K562 (cell line): ENCODE results near the gene TMEM87A. TPM values are rescaled to one million over a fixed set of nuclear protein-coding genes. Genes with fewer than 3 reads are reported as not detected.
A peak's percentile ranks its signal among the peaks of the same experiment; 100 is the strongest.

ENCODE experiments used
- BRF2 ChIP-seq: IDR thresholded peaks from 3 replicates; pipeline ENCODE4 v1.6.1; 2011; ENCODE audit warnings: borderline replicate concordance, mild to moderate bottlenecking; ENCODE audit not compliant: insufficient read length, insufficient read depth
- CBX3 ChIP-seq, 2 experiments: IDR thresholded peaks; 1 replicate in 1 of 2; 2 replicates in 1 of 2; pipeline ENCODE4 v1.6.1; 2012; ENCODE audit warnings: inconsistent platforms in 2 of 2, low read length in 2 of 2, borderline replicate concordance in 1 of 2, control low read depth in 1 of 2
- EHMT2 ChIP-seq: fragments of 450-650 bp; IDR thresholded peaks from 2 replicates; pipeline ENCODE4 v1.6.1; 2018; ENCODE audit warnings: antibody characterized with exemption
- ELK1 ChIP-seq: sonication (generic); formaldehyde crosslinking; IDR thresholded peaks from 2 replicates; pipeline ENCODE4 v1.8.1; 2022; ENCODE audit warnings: missing genetic modification reagents
- ETV6 ChIP-seq, 3 experiments: fragments of 150-350 bp in 1 of 3; sonication (generic) in 1 of 3; formaldehyde crosslinking in 1 of 3; IDR thresholded peaks; 2 replicates each; pipeline versions ENCODE4 v1.6.1 to v1.8.0; 2014 to 2022; ENCODE audit warnings: borderline replicate concordance in 2 of 3, low read depth in 2 of 3, antibody characterized with exemption in 1 of 3, low read length in 1 of 3, mild to moderate bottlenecking in 1 of 3, missing genetic modification reagents in 1 of 3
- GABPB1 ChIP-seq: sonication (generic); formaldehyde crosslinking; IDR thresholded peaks from 2 replicates; pipeline ENCODE4 v1.8.0; 2022; ENCODE audit warnings: mild to moderate bottlenecking, missing genetic modification reagents
- HDAC2 ChIP-seq: fragments of 450-650 bp; IDR thresholded peaks from 2 replicates; pipeline ENCODE4 v1.6.1; 2016; ENCODE audit warnings: mild to moderate bottlenecking
- KLF6 ChIP-seq: fragments of 250-450 bp; sonication (Bioruptor Pico); IDR thresholded peaks from 2 replicates; pipeline ENCODE4 v1.4.0; 2020; ENCODE audit warnings: mild to moderate bottlenecking, moderate library complexity, borderline replicate concordance
- NCOR1 ChIP-seq: fragments of 450-650 bp; IDR thresholded peaks from 2 replicates; pipeline ENCODE4 v1.6.1; 2016; ENCODE audit warnings: mild to moderate bottlenecking, moderate library complexity
- NR1H2 ChIP-seq: sonication (generic); formaldehyde crosslinking; IDR thresholded peaks from 2 replicates; pipeline ENCODE4 v1.4.0; 2020; ENCODE audit warnings: mild to moderate bottlenecking, missing genetic modification reagents
- PHB2 ChIP-seq: fragments of 450-650 bp; IDR thresholded peaks from 2 replicates; pipeline ENCODE4 v1.6.1; 2017; ENCODE audit warnings: low read depth
- PML ChIP-seq: IDR thresholded peaks from 2 replicates; pipeline ENCODE4 v1.6.1; 2012; ENCODE audit warnings: low read length, inconsistent platforms
- POLR2AphosphoS5 ChIP-seq: IDR thresholded peaks from 2 replicates; pipeline ENCODE4 v1.6.1; 2011; ENCODE audit warnings: mild to moderate bottlenecking, low read depth, low read length, moderate library complexity; ENCODE audit not compliant: control insufficient read depth, insufficient read depth
- RBM22 ChIP-seq: fragments of 200-400 bp; formaldehyde crosslinking; IDR thresholded peaks from 2 replicates; pipeline ENCODE4 v1.6.1; 2018; ENCODE audit warnings: low read length, low read depth; ENCODE audit not compliant: poor library complexity, severe bottlenecking
- SAFB2 ChIP-seq: fragments of 200-400 bp; formaldehyde crosslinking; IDR thresholded peaks from 2 replicates; pipeline ENCODE4 v1.6.1; 2018; ENCODE audit warnings: borderline replicate concordance, low read length, low read depth, moderate library complexity; ENCODE audit not compliant: severe bottlenecking
- SNAPC5 ChIP-seq: fragments of 250-450 bp; sonication (Bioruptor Pico); IDR thresholded peaks from 2 replicates; pipeline ENCODE4 v1.8.0; 2021; ENCODE audit warnings: moderate library complexity, mild to moderate bottlenecking, inconsistent platforms
- TCF7 ChIP-seq: sonication (generic); IDR thresholded peaks from 2 replicates; pipeline ENCODE4 v1.6.1; 2016; ENCODE audit warnings: antibody characterized with exemption, borderline replicate concordance
- TFAM ChIP-seq: fragments of 250-450 bp; sonication (Bioruptor Pico); conservative IDR thresholded peaks from 2 replicates; pipeline ENCODE4 v1.5.0; 2021; ENCODE audit warnings: mild to moderate bottlenecking, moderate library complexity
- TRIM24 ChIP-seq, 2 experiments: fragments of 450-650 bp; IDR thresholded peaks; 2 replicates each; pipeline ENCODE4 v1.6.1; 2016
- TRIM25 ChIP-seq: fragments of 450-650 bp; IDR thresholded peaks from 2 replicates; pipeline ENCODE4 v1.7.0; 2016; ENCODE audit warnings: borderline replicate concordance
- ZNF143 ChIP-seq: sonication (generic); formaldehyde crosslinking; IDR thresholded peaks from 2 replicates; pipeline ENCODE4 v1.9.0; 2022; ENCODE audit warnings: mild to moderate bottlenecking, missing genetic modification reagents
- ZNF184 ChIP-seq: sonication (generic); formaldehyde crosslinking; IDR thresholded peaks from 2 replicates; pipeline ENCODE4 v1.5.0; 2020; ENCODE audit warnings: missing genetic modification reagents
- ZNF316 ChIP-seq: fragments of 450-650 bp; IDR thresholded peaks from 2 replicates; pipeline ENCODE4 v1.6.1; 2016
- ZNF707 ChIP-seq: fragments of 250-450 bp; sonication (Bioruptor Pico); conservative IDR thresholded peaks from 2 replicates; pipeline ENCODE4 v1.8.0; 2022; ENCODE audit warnings: inconsistent platforms, mild to moderate bottlenecking, moderate library complexity
- ZNF778 ChIP-seq: fragments of 450-650 bp; formaldehyde crosslinking; IDR thresholded peaks from 2 replicates; pipeline ENCODE4 v1.4.0; 2020; ENCODE audit warnings: mild to moderate bottlenecking, moderate library complexity
- polyA plus RNA-seq, 8 experiments: library from polyadenylated mRNA; depleted of rRNA in 4 of 8; stranded (reverse) in 5 of 8; unstranded in 3 of 8; fragments of >200 nt; fragmentation: Nextera tagmentation in 2 of 8; fragmentation: Illumina TruSeq in 1 of 8; extraction: Ambion mirVana in 2 of 8; extraction: Trizol in 1 of 8; gene quantifications; 2 replicates each; pipeline versions ENCODE4 v1.2.1 to v1.2.3, GENCODE V29; 2011 to 2014; ENCODE audit warnings: inconsistent platforms in 1 of 8, missing spikeins in 1 of 8
- total RNA-seq, 7 experiments: library from RNA; depleted of rRNA in 6 of 7; stranded (reverse); fragments of >200 nt in 6 of 7; fragmentation: Illumina TruSeq in 2 of 7; extraction: Trizol in 2 of 7; gene quantifications; 2 replicates each; pipeline versions ENCODE4 v1.2.1 to v1.2.3, GENCODE V29; 2011 to 2021; ENCODE audit warnings: low replicate concordance in 1 of 7

Gene TMEM87A
- total and polyA plus RNA-seq, 9 of the 15 experiments (the other 6 are each of a cell fraction or from before 2014, with no cell fraction given), result 16.6 to 43.3 (median 29.6) TPM

DNA sequence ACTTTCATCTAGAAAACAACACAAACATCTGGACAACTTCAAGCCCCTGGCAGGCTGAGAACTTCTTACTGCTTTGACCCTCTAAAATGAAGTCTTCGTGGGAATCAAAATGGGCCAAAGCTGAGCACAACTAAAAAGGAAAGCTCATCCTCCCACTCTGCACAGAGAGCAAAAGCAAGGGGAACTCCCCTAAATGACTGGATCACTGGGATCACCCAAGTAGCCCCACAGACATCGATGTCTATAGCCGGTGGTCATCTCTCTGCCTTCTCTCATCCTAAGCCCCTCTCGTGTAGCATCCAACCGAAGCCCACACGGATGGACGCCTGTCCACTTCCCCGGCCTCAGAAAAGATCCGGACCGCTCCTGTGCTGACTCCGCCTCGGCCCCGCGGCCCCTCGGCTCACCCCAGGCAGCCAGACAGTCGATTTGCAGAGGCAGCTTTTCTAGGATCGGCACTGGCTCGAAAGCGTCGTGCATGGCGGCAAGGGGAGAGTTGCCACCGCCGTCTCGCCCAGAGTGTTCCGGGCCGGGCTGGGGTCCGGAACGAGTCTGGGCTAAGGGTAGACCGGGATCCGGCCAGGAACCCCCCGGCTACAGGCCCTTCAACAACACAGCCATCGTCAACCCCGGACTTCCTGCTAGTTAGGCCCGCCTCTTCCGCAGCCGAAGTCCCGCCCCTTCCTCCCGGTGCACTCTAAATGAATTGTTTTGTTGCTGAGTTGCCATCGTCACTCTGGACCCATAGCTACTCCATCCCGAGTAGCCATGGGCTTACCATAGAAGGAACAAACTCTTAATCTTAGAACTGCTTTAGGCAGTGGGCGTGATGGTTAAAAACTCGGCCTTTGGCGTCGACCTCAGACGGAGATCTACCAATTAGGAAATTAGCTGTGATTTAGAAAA lies 65.3 kb downstream of the TMEM87A start, which contains the start of gene VPS39 (continued):
- TF ChIP-seq ELK1 (no peak), SAFB2 (no peak), BRF2 (no peak), HDAC2 (peak; percentile 49; the same call in 1 of the 2 replicates), CBX3 (IDR thresholded peaks at IDR 0.05; ENCODE audit: borderline replicate concordance in 1 of 2, low read length in 2 of 2) (peak in 1 of 2 experiments; percentile 89; a peak in 1 of 3 replicates), SNAPC5 (no peak), TRIM25 (no peak), ZNF316 (peak; percentile 58), PHB2 (no peak), ZNF707 (CRISPR knock-in tag) (no peak), TCF7 (no peak), ETV6 (IDR thresholded peaks at IDR 0.05; ENCODE audit: borderline replicate concordance in 1 of 2, low read depth in 2 of 2, low read length in 1 of 2) (no peak), ETV6 (CRISPR knock-in tag; IDR thresholded peaks at IDR 0.05; ENCODE audit: borderline replicate concordance) (no peak), GABPB1 (peak; percentile 79; the same call in 1 of the 2 replicates), TFAM (CRISPR knock-in tag) (no peak), NR1H2 (CRISPR knock-in tag) (no peak), KLF6 (CRISPR knock-in tag) (no peak), POLR2AphosphoS5 (peak; percentile 84), TRIM24 (IDR thresholded peaks at IDR 0.05) (no peak), ZNF778 (CRISPR knock-in tag) (no peak), NCOR1 (no peak), ZNF184 (no peak), ZNF143 (CRISPR knock-in tag) (no peak), RBM22 (peak; percentile 84), EHMT2 (peak; percentile 41; the same call in 1 of the 2 replicates), PML (peak; percentile 45)
